KMS-11 (cell line): ENCODE measurements around the gene ZXDC.

Experiments used
- H2AFZ ChIP-seq: fragments of 200-600 bp; sonication (generic); 2 replicates; pipeline ENCODE4 v1.6.1; 2016; ENCODE audit warnings: antibody characterized with exemption, mixed run types, low read depth
- H3K27ac ChIP-seq: fragments of 200-600 bp; sonication (generic); 2 replicates; pipeline ENCODE4 v1.6.1; 2016; ENCODE audit warnings: mild to moderate bottlenecking, mixed run types
- H3K27me3 ChIP-seq: fragments of 200-600 bp; sonication (generic); 2 replicates; pipeline ENCODE4 v1.6.1; 2017; ENCODE audit warnings: mild to moderate bottlenecking, low read depth, mixed run types, moderate library complexity; ENCODE audit not compliant: insufficient read depth
- H3K36me3 ChIP-seq: fragments of 200-600 bp; sonication (generic); 2 replicates; pipeline ENCODE4 v1.6.1; 2017; ENCODE audit warnings: mild to moderate bottlenecking, mixed run types; ENCODE audit not compliant: insufficient read depth
- H3K4me1 ChIP-seq: fragments of 200-600 bp; sonication (generic); 2 replicates; pipeline ENCODE4 v1.6.1; 2016; ENCODE audit warnings: mild to moderate bottlenecking, low read depth, mixed run types; ENCODE audit not compliant: poor library complexity, severe bottlenecking
- H3K4me2 ChIP-seq: fragments of 200-600 bp; sonication (generic); 2 replicates; pipeline ENCODE4 v1.7.0; 2016; ENCODE audit warnings: mild to moderate bottlenecking, mixed run types
- H3K4me3 ChIP-seq: fragments of 200-600 bp; sonication (generic); IDR thresholded peaks from 2 replicates; pipeline ENCODE4 v1.6.1; 2017; ENCODE audit warnings: low read depth, low read length, mixed read lengths; ENCODE audit not compliant: insufficient read depth
- H3K79me2 ChIP-seq: fragments of 200-600 bp; sonication (generic); 2 replicates; pipeline ENCODE4 v1.6.1; 2016; ENCODE audit warnings: low read depth, mixed run types; ENCODE audit not compliant: insufficient read depth
- H3K9ac ChIP-seq: fragments of 200-600 bp; sonication (generic); 2 replicates; pipeline ENCODE4 v1.6.1; 2016; ENCODE audit warnings: mild to moderate bottlenecking, mixed run types
- H4K20me1 ChIP-seq: fragments of 200-600 bp; sonication (generic); 2 replicates; pipeline ENCODE4 v1.6.1; 2016; ENCODE audit warnings: mild to moderate bottlenecking, mixed run types; ENCODE audit not compliant: insufficient read depth
- TF ChIP-seq, protein P1 (sequence below): fragments of 200-600 bp; sonication (generic); conservative IDR thresholded peaks from 2 replicates; pipeline ENCODE4 v1.6.1; 2017; ENCODE audit warnings: low read depth, mild to moderate bottlenecking, antibody characterized with exemption, low read length, moderate library complexity, mixed read lengths

ZXDC gene

DNA sequence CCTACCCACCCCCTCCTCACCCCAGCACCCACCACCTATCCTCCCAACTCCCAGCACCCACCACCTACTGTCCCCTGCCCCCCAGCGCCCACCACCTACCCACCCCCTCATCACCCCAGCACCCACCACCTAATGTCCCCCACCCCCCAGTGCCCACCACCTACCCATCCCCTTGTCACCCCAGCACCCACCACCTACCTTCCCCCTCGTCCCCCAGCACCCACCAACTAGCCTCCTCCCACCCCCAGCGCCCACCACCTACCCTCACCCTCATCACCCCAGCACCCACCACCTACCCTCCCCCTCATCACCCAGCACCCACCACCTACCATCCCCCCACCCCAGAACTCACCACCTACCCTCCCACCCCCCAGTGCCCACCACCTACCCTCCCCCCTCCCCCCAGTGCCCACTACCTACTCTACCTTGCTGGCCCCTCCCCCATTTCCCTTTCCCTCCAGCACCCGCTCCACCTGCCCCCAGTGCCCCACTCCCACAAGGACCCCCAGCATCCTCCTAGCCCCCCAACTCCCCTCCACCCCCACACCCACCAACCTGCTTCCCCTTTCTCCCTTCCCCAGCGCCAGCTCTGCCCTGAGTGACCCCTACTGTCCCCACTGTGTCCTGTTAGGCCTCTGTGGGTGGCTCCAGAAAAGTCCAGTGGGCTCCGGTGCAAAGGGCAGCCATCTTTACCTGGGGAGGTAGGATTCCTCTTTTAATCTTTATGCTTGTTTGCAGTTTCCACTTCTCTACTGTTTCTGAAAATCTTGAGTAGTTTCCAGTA lies 40.7 kb upstream of the ZXDC start:
- TF ChIP-seq, protein P1, sequence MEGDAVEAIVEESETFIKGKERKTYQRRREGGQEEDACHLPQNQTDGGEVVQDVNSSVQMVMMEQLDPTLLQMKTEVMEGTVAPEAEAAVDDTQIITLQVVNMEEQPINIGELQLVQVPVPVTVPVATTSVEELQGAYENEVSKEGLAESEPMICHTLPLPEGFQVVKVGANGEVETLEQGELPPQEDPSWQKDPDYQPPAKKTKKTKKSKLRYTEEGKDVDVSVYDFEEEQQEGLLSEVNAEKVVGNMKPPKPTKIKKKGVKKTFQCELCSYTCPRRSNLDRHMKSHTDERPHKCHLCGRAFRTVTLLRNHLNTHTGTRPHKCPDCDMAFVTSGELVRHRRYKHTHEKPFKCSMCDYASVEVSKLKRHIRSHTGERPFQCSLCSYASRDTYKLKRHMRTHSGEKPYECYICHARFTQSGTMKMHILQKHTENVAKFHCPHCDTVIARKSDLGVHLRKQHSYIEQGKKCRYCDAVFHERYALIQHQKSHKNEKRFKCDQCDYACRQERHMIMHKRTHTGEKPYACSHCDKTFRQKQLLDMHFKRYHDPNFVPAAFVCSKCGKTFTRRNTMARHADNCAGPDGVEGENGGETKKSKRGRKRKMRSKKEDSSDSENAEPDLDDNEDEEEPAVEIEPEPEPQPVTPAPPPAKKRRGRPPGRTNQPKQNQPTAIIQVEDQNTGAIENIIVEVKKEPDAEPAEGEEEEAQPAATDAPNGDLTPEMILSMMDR, result no peak
- Histone ChIP-seq H3K79me2 (no peaks in the 10 kb centered on the region), H3K27ac (no peak overlapping the region), H3K9ac (no peak overlapping the region), H2AFZ (no peak overlapping the region), H3K27me3 (0 out of 2 replicates have a peak, but pooled peaks cover 2% of the 10 kb centered on the region), H3K4me2 (no peak overlapping the region), H3K36me3 (no peaks in the 10 kb centered on the region), H3K4me1 (no peaks in the 10 kb centered on the region), H4K20me1 (no peaks in the 10 kb centered on the region), H3K4me3 (no peak overlapping the region)

- Histone ChIP-seq H3K4me3 (no peak overlapping the region), H3K27ac (no peak overlapping the region), H3K36me3 (no peaks in the 10 kb centered on the region), H3K79me2 (no peaks in the 10 kb centered on the region), H3K4me1 (no peaks in the 10 kb centered on the region), H3K9ac (no peak overlapping the region), H4K20me1 (no peaks in the 10 kb centered on the region), H3K27me3 (no peaks in the 10 kb centered on the region), H2AFZ (no peak overlapping the region), H3K4me2 (no peak overlapping the region)
- TF ChIP-seq, protein P1, result no peak
Observed at GRCh38 chr3:126515066-126515706, 39.5 kb upstream of the ZXDC start.

DNA sequence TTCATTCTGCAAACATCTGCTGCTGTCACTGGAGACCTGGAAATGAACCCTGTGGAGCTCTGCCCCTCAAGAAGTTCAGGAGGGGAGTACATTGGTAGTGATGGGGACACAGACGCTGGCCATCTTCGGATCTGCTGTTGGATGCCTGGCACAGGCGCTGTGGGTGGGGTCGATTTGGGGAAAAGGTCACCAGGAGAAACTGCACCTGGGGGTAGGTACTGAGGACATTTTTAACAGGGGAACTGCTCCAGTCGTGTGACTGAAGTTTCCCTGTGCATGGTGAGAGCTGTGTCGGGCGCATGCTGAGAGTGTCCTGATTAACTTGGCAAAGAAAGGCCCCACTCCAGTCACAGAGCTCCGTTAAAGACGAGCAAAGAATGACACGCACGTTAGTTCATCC lies 38.5 kb upstream of the ZXDC start:
- Histone ChIP-seq H3K36me3 (no peaks in the 10 kb centered on the region), H4K20me1 (no peaks in the 10 kb centered on the region), H3K27ac (no peak overlapping the region), H3K79me2 (no peaks in the 10 kb centered on the region), H3K4me2 (no peak overlapping the region), H3K9ac (no peak overlapping the region), H3K4me1 (no peaks in the 10 kb centered on the region), H2AFZ (no peak overlapping the region), H3K27me3 (no peaks in the 10 kb centered on the region), H3K4me3 (no peak overlapping the region)
- TF ChIP-seq, protein P1, result no peak

DNA sequence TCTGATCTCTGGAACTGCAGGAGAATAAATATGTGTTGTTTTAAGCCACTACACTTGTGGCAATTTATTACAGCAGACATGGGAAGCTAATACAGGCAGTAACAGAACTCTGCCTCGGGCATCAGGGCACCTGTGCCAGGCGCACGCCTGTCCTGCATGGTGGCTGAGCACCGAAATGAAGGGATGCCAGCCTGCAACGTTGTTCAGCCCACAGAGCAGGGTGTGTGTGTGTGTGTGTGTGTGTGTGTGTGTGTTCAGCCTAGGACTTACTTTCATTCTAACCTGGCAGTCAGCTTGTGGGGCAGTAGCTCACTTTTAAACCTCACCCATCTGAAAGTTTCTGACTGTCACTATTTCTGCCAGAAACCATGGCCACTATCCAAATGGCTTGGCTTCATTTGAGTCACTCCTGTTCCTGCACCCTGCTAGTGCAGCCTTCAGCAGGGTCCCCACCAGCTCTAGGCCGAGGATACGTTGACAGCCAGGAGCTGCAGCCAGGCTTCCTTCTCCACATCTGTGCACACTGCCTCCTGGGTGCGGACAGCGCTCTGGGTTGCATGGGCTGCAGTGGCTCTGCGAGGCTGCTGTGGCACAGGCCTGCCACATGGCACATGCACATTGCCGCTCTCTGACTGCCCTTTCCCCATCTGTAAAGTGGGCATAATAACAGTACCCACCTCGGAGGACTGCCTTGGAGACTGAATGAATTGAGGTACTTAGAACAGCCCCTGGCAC lies 37.4 kb upstream of the ZXDC start:
- H4K20me1 ChIP-seq, result no peaks in the 10 kb centered on the region
- no peaks in the 10 kb centered on the region for H3K4me1 ChIP-seq
- no peaks in the 10 kb centered on the region for H3K36me3 ChIP-seq
- TF ChIP-seq, protein P1, result no peak
- no peak overlapping the region for H3K27ac ChIP-seq
- H3K27me3 ChIP-seq, result no peaks in the 10 kb centered on the region
- no peak overlapping the region for H2AFZ ChIP-seq
- no peak overlapping the region for H3K4me3 ChIP-seq
- no peaks in the 10 kb centered on the region for H3K79me2 ChIP-seq
- no peak overlapping the region for H3K9ac ChIP-seq
- H3K4me2 ChIP-seq, result no peak overlapping the region
